ENCODE measurements around the gene PXDN. TPM values are rescaled to one million over a fixed set of nuclear protein-coding genes. Genes with fewer than 3 reads are reported as not detected.

PXDN gene
- total RNA-seq, 1 experiment from 2014 or later: 0.25 TPM

GRCh38 chr2:1752751-1753150 lies 8.4 kb upstream of the PXDN start:
- Mint-ChIP-seq H3K4me1 (ENCODE audit: low read depth, unreplicated experiment) (no peaks in the 10 kb centered on the region), H3K4me3 (ENCODE audit: unreplicated experiment) (no peak overlapping the region), H3K27ac (ENCODE audit: unreplicated experiment) (no peak overlapping the region), H3K27me3 (ENCODE audit: insufficient read depth, unreplicated experiment) (no peaks in the 10 kb centered on the region), H3K36me3 (ENCODE audit: insufficient read depth, unreplicated experiment) (no peaks in the 10 kb centered on the region), H3K9me3 (ENCODE audit: unreplicated experiment) (peaks cover 15% of the 10 kb centered on the region)
- no peaks in the 10 kb centered on the region for H3K4me1 ChIP-seq
- ChIA-PET POLR2A (no interaction called here), CTCF (no interaction called here)
- no peak for TF ChIP-seq CTCF (IDR thresholded peaks at IDR 0.05; ENCODE audit: insufficient read depth in 1 of 2, low read depth in 1 of 2, low read length in 1 of 2, severe bottlenecking in 1 of 2, unreplicated experiment in 1 of 2)
- no peaks in the 10 kb centered on the region for H3K36me3 ChIP-seq (ENCODE audit: control insufficient read depth, insufficient read depth, low read length)
- BruUV-seq (replicated peaks): no TSS peak
- no peak for DNase-seq
- intact Hi-C loops (cut with micrococcal nuclease; ENCODE audit: unreplicated experiment): loop anchor here (5.0 kb wide), 2 partner anchors 95 to 160 kb away; no protein-coding TSS in a partner anchor
- peaks cover 10% of the 10 kb centered on the region; the same call in 1 of the 2 replicates for H3K9me3 ChIP-seq
- H3K27me3 ChIP-seq (replicated peaks; ENCODE audit: control insufficient read depth, insufficient read depth, low read length): no peaks in the 10 kb centered on the region
- no peak overlapping the region for H3K4me3 ChIP-seq (ENCODE audit: low read depth, low read length)

GRCh38 chr2:1751767-1752725 lies 7.7 kb upstream of the PXDN start:
- no peak overlapping the region for H3K4me3 Mint-ChIP-seq (ENCODE audit: unreplicated experiment)
- H3K9me3 ChIP-seq: peaks cover 10% of the 10 kb centered on the region; the same call in 1 of the 2 replicates
- no peaks in the 10 kb centered on the region for H3K4me1 ChIP-seq
- H3K27me3 ChIP-seq (replicated peaks; ENCODE audit: control insufficient read depth, insufficient read depth, low read length): no peaks in the 10 kb centered on the region
- H3K36me3 Mint-ChIP-seq (ENCODE audit: insufficient read depth, unreplicated experiment): no peaks in the 10 kb centered on the region
- peak in 1 of 2 experiments; percentile 17 for DNase-seq
- no peak for TF ChIP-seq CTCF (IDR thresholded peaks at IDR 0.05; ENCODE audit: insufficient read depth in 1 of 2, low read depth in 1 of 2, low read length in 1 of 2, severe bottlenecking in 1 of 2, unreplicated experiment in 1 of 2)
- H3K27me3 Mint-ChIP-seq (ENCODE audit: insufficient read depth, unreplicated experiment): peaks cover 2% of the 10 kb centered on the region
- ChIA-PET POLR2A (no interaction called here), CTCF (no interaction called here)
- no TSS peak for BruUV-seq (replicated peaks)
- intact Hi-C loops (cut with micrococcal nuclease; ENCODE audit: unreplicated experiment): loop anchor here (5.0 kb wide), 2 partner anchors 95 to 160 kb away; no protein-coding TSS in a partner anchor
- H3K4me3 ChIP-seq (ENCODE audit: low read depth, low read length): no peak overlapping the region
- no peaks in the 10 kb centered on the region for H3K4me1 Mint-ChIP-seq (ENCODE audit: low read depth, unreplicated experiment)
- H3K9me3 Mint-ChIP-seq (ENCODE audit: unreplicated experiment): peaks cover 15% of the 10 kb centered on the region
- H3K27ac Mint-ChIP-seq (ENCODE audit: unreplicated experiment): no peak overlapping the region
- H3K36me3 ChIP-seq (ENCODE audit: control insufficient read depth, insufficient read depth, low read length): no peaks in the 10 kb centered on the region

GRCh38 chr2:1750933-1751766 lies 6.8 kb upstream of the PXDN start:
- no peaks in the 10 kb centered on the region for H3K4me1 Mint-ChIP-seq (ENCODE audit: low read depth, unreplicated experiment)
- Histone ChIP-seq H3K4me3 (ENCODE audit: low read depth, low read length) (no peak overlapping the region), H3K9me3 (peaks cover 10% of the 10 kb centered on the region; the same call in 1 of the 2 replicates), H3K4me1 (no peaks in the 10 kb centered on the region), H3K27me3 (replicated peaks; ENCODE audit: control insufficient read depth, insufficient read depth, low read length) (no peaks in the 10 kb centered on the region), H3K36me3 (ENCODE audit: control insufficient read depth, insufficient read depth, low read length) (no peaks in the 10 kb centered on the region)
- DNase-seq: peak; percentile 55 to 67
- no peaks in the 10 kb centered on the region for H3K36me3 Mint-ChIP-seq (ENCODE audit: insufficient read depth, unreplicated experiment)
- no peak overlapping the region for H3K27ac Mint-ChIP-seq (ENCODE audit: unreplicated experiment)
- peaks cover 7% of the 10 kb centered on the region for H3K9me3 Mint-ChIP-seq (ENCODE audit: unreplicated experiment)
- ChIA-PET POLR2A (no interaction called here), CTCF (interaction anchor here (0.6 to 1.1 kb wide), 12 partner anchors 14 to 197 kb away, joined by 3 to 15 read pairs (median 4); no protein-coding TSS in a partner anchor)
- H3K27me3 Mint-ChIP-seq (ENCODE audit: insufficient read depth, unreplicated experiment): peaks cover 6% of the 10 kb centered on the region
- intact Hi-C loops (cut with micrococcal nuclease; ENCODE audit: unreplicated experiment): loop anchor here (5.0 kb wide), 2 partner anchors 94 to 159 kb away; no protein-coding TSS in a partner anchor
- TF ChIP-seq CTCF (IDR thresholded peaks at IDR 0.05; ENCODE audit: insufficient read depth in 1 of 2, low read depth in 1 of 2, low read length in 1 of 2, severe bottlenecking in 1 of 2, unreplicated experiment in 1 of 2): peak; percentile 78 to 81
- H3K4me3 Mint-ChIP-seq (ENCODE audit: unreplicated experiment): no peak overlapping the region
- BruUV-seq (replicated peaks): no TSS peak
